HL-60 (cell line): ENCODE data around the gene GHITM.

ENCODE experiments used
- POLR2AphosphoS5 ChIP-seq: IDR thresholded peaks from 2 replicates; pipeline ENCODE4 v1.6.1; 2012; ENCODE audit warnings: low read depth
- SPI1 ChIP-seq: IDR thresholded peaks from 2 replicates; pipeline ENCODE4 v1.6.1; 2012; ENCODE audit warnings: low read depth, mild to moderate bottlenecking, borderline replicate concordance

- TF ChIP-seq SPI1 (no peak), POLR2AphosphoS5 (no peak)
Observed at GRCh38 chr10:84140036-84140379, 699 bp downstream of the GHITM start.
